ENCODE data around the gene TDRD7. TPM values are rescaled to one million over a fixed set of nuclear protein-coding genes. Genes with fewer than 3 reads are reported as not detected.
A peak's percentile ranks its signal among the peaks of the same experiment; 100 is the strongest.

The TDRD7 gene
- total and polyA plus RNA-seq, 9 of the 15 experiments (the other 6 are each of a cell fraction or from before 2014, with no cell fraction given) = 2.2 to 7.7 (median 5.2) TPM

GRCh38 chr9:97411789-97412625 lies at the start of gene TDRD7 (continued):
- no peak for TF ChIP-seq THRB (CRISPR knock-in tag; conservative IDR thresholded peaks at IDR 0.05)
- no peak for TF ChIP-seq RBM14 (IDR thresholded peaks at IDR 0.05; ENCODE audit: borderline replicate concordance, insufficient read depth, low read depth, low read length)
- TF ChIP-seq STAG1 (CRISPR knock-in tag; IDR thresholded peaks at IDR 0.05; ENCODE audit: borderline replicate concordance) = peak; percentile 75; the same call in 1 of the 2 replicates
- TF ChIP-seq REST (IDR thresholded peaks at IDR 0.05; ENCODE audit: borderline replicate concordance) = peak; percentile 78
- no peak; the same call in 1 of the 2 replicates for TF ChIP-seq REST (CRISPR knock-in tag; IDR thresholded peaks at IDR 0.05; ENCODE audit: low read depth)
- TF ChIP-seq NFYB (IDR thresholded peaks at IDR 0.05; ENCODE audit: extremely low read depth, insufficient read length) = no peak
- no peak for TF ChIP-seq SNAPC5 (CRISPR knock-in tag; IDR thresholded peaks at IDR 0.05)
- no peak for TF ChIP-seq USF2 (CRISPR knock-in tag; IDR thresholded peaks at IDR 0.05)
- TF ChIP-seq SRSF3 (IDR thresholded peaks at IDR 0.05; ENCODE audit: insufficient read depth, low read length) = no peak
- no peak for TF ChIP-seq USF1 (CRISPR knock-in tag; IDR thresholded peaks at IDR 0.05)
- no peak for TF ChIP-seq ZHX1 (conservative IDR thresholded peaks at IDR 0.05; ENCODE audit: low read length)
- TF ChIP-seq PURB (CRISPR knock-in tag; IDR thresholded peaks at IDR 0.05; ENCODE audit: low read depth) = no peak

Data from K562 (cell line).